HEK293 (cell line): Measurements from ENCODE around the gene SFN.

Experiments used
- GLIS2 ChIP-seq: fragments of 450-650 bp; formaldehyde crosslinking; IDR thresholded peaks from 2 replicates; pipeline ENCODE4 v1.5.1; 2016; ENCODE audit warnings: missing biosample characterization, missing genetic modification characterization
- OSR2 ChIP-seq: fragments of 450-650 bp; formaldehyde crosslinking; IDR thresholded peaks from 2 replicates; pipeline ENCODE4 v1.5.1; 2016; ENCODE audit warnings: missing biosample characterization, missing genetic modification characterization
- ZFP37 ChIP-seq: fragments of 450-650 bp; formaldehyde crosslinking; IDR thresholded peaks from 2 replicates; pipeline ENCODE4 v1.5.1; 2016; ENCODE audit warnings: missing biosample characterization, missing genetic modification characterization
- ZFP41 ChIP-seq: fragments of 450-650 bp; formaldehyde crosslinking; IDR thresholded peaks from 2 replicates; pipeline ENCODE4 v1.5.1; 2016; ENCODE audit warnings: missing biosample characterization, missing genetic modification characterization, borderline replicate concordance
- ZFP69B ChIP-seq: fragments of 450-650 bp; formaldehyde crosslinking; IDR thresholded peaks from 2 replicates; pipeline ENCODE4 v1.5.1; 2016; ENCODE audit warnings: missing biosample characterization, missing genetic modification characterization
- ZNF10 ChIP-seq: fragments of 450-650 bp; formaldehyde crosslinking; IDR thresholded peaks from 2 replicates; pipeline ENCODE4 v1.5.1; 2017; ENCODE audit warnings: missing biosample characterization, missing genetic modification characterization
- ZNF169 ChIP-seq: fragments of 450-650 bp; formaldehyde crosslinking; IDR thresholded peaks from 2 replicates; pipeline ENCODE4 v1.5.1; 2016; ENCODE audit warnings: missing biosample characterization, missing genetic modification characterization
- ZNF239 ChIP-seq: fragments of 450-650 bp; formaldehyde crosslinking; IDR thresholded peaks from 2 replicates; pipeline ENCODE4 v1.5.1; 2016; ENCODE audit warnings: missing biosample characterization, missing genetic modification characterization
- ZNF585B ChIP-seq: fragments of 450-650 bp; formaldehyde crosslinking; IDR thresholded peaks from 2 replicates; pipeline ENCODE4 v1.5.1; 2016; ENCODE audit warnings: missing biosample characterization, missing genetic modification characterization
- ZNF610 ChIP-seq: fragments of 450-650 bp; formaldehyde crosslinking; IDR thresholded peaks from 2 replicates; pipeline ENCODE4 v1.5.1; 2016; ENCODE audit warnings: missing biosample characterization, missing genetic modification characterization, borderline replicate concordance
- ZNF621 ChIP-seq: fragments of 450-650 bp; formaldehyde crosslinking; IDR thresholded peaks from 2 replicates; pipeline ENCODE4 v1.5.1; 2017; ENCODE audit warnings: missing biosample characterization, missing genetic modification characterization
- ZNF626 ChIP-seq: fragments of 450-650 bp; sonication (Bioruptor Pico); formaldehyde crosslinking; IDR thresholded peaks from 2 replicates; pipeline ENCODE4 v1.5.1; 2018; ENCODE audit warnings: missing biosample characterization, missing genetic modification characterization, inconsistent platforms
- TF ChIP-seq, protein P1 (sequence below): fragments of 450-650 bp; formaldehyde crosslinking; conservative IDR thresholded peaks from 2 replicates; pipeline ENCODE4 v1.5.1; 2016; ENCODE audit warnings: low read depth, missing biosample characterization, missing genetic modification characterization
- TF ChIP-seq, protein P2 (sequence below): fragments of 450-650 bp; formaldehyde crosslinking; IDR thresholded peaks from 2 replicates; pipeline ENCODE4 v1.5.1; 2016; ENCODE audit warnings: missing biosample characterization, missing genetic modification characterization
- TF ChIP-seq, protein P3 (sequence below): fragments of 450-650 bp; formaldehyde crosslinking; IDR thresholded peaks from 2 replicates; pipeline ENCODE4 v1.5.1; 2016; ENCODE audit warnings: missing biosample characterization, missing genetic modification characterization
- TF ChIP-seq, protein P4 (sequence below): fragments of 450-650 bp; formaldehyde crosslinking; IDR thresholded peaks from 2 replicates; pipeline ENCODE4; 2016; ENCODE audit warnings: missing biosample characterization, missing genetic modification characterization
- TF ChIP-seq, protein P5 (sequence below): fragments of 450-650 bp; formaldehyde crosslinking; IDR thresholded peaks from 2 replicates; pipeline ENCODE4 v1.5.1; 2017; ENCODE audit warnings: missing biosample characterization, missing genetic modification characterization
- TF ChIP-seq, protein P6 (sequence below): fragments of 450-650 bp; formaldehyde crosslinking; IDR thresholded peaks from 2 replicates; pipeline ENCODE4 v1.5.1; 2016; ENCODE audit warnings: missing biosample characterization, missing genetic modification characterization
- TF ChIP-seq, protein P7 (sequence below): fragments of 450-650 bp; formaldehyde crosslinking; IDR thresholded peaks from 2 replicates; pipeline ENCODE4 v1.5.1; 2016; ENCODE audit warnings: missing biosample characterization, missing genetic modification characterization
- TF ChIP-seq, protein P8 (sequence below): fragments of 450-650 bp; formaldehyde crosslinking; IDR thresholded peaks from 2 replicates; pipeline ENCODE4 v1.5.1; 2017; ENCODE audit warnings: missing biosample characterization, missing genetic modification characterization

Gene SFN

DNA sequence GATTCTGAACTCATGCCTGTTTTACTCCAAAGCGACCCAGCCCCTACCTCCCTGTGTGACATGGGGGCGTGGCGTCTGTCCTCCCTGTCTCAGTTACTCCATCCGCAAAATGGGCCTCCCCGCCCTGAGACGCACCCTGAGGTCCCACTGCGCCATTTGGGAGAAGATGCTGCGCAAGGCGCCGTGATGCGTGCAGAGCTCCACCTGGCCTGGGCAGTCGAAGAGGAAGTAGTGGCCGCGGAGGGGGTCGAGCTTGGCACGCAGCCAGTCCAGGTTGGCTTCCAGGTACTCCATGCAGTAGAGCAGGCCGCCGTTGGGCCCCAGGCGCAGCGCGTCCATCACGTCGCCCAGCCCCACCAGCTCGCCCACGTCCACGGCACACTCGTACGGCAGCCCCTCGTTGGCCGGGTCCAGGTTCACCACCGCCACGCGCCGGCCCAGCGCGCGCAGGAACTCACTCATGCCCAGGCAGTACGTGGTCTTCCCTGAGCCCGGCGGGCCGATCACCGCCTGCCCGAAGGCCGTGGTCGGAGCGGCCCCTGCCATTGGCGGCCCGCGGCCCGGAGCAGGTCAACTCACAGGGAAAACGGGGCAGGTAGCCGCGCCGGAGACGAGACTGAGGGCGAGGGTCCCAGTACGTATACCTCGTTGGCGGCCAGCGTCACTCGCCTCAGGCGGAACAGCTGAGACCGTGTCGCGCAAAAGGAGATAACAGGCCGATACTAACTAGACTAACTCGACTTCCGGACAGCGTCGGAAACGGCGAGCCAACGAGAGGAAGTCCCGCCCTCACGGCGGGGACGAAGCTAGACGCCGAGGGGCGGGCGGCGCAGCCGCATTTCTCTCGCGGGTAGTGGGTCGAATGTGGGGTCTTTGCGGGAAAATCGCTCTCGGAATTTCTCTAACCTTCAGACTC is 26.9 kb downstream of the SFN start, which contains the start of gene GPN2 (continued):
- TF ChIP-seq ZFP41: no peak
- TF ChIP-seq OSR2 (tag by site-specific recombination): no peak
- TF ChIP-seq, protein P1, sequence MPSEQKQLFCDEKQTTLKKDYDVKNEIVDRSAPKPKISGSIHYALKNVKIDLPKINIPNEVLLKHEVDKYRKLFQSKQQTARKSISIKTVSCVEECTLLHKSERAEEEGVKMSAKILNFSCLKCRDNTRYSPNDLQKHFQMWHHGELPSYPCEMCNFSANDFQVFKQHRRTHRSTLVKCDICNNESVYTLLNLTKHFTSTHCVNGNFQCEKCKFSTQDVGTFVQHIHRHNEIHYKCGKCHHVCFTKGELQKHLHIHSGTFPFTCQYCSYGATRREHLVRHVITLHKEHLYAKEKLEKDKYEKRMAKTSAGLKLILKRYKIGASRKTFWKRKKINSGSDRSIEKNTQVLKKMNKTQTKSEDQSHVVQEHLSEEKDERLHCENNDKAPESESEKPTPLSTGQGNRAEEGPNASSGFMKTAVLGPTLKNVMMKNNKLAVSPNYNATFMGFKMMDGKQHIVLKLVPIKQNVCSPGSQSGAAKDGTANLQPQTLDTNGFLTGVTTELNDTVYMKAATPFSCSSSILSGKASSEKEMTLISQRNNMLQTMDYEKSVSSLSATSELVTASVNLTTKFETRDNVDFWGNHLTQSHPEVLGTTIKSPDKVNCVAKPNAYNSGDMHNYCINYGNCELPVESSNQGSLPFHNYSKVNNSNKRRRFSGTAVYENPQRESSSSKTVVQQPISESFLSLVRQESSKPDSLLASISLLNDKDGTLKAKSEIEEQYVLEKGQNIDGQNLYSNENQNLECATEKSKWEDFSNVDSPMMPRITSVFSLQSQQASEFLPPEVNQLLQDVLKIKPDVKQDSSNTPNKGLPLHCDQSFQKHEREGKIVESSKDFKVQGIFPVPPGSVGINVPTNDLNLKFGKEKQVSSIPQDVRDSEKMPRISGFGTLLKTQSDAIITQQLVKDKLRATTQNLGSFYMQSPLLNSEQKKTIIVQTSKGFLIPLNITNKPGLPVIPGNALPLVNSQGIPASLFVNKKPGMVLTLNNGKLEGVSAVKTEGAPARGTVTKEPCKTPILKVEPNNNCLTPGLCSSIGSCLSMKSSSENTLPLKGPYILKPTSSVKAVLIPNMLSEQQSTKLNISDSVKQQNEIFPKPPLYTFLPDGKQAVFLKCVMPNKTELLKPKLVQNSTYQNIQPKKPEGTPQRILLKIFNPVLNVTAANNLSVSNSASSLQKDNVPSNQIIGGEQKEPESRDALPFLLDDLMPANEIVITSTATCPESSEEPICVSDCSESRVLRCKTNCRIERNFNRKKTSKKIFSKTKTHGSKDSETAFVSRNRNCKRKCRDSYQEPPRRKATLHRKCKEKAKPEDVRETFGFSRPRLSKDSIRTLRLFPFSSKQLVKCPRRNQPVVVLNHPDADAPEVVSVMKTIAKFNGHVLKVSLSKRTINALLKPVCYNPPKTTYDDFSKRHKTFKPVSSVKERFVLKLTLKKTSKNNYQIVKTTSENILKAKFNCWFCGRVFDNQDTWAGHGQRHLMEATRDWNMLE (tag by site-specific recombination): peak; percentile 81
- no peak for TF ChIP-seq ZFP69B (tag by site-specific recombination)
- no peak for TF ChIP-seq ZNF626 (tag by site-specific recombination)
- TF ChIP-seq ZNF169 (tag by site-specific recombination): no peak
- TF ChIP-seq, protein P2, sequence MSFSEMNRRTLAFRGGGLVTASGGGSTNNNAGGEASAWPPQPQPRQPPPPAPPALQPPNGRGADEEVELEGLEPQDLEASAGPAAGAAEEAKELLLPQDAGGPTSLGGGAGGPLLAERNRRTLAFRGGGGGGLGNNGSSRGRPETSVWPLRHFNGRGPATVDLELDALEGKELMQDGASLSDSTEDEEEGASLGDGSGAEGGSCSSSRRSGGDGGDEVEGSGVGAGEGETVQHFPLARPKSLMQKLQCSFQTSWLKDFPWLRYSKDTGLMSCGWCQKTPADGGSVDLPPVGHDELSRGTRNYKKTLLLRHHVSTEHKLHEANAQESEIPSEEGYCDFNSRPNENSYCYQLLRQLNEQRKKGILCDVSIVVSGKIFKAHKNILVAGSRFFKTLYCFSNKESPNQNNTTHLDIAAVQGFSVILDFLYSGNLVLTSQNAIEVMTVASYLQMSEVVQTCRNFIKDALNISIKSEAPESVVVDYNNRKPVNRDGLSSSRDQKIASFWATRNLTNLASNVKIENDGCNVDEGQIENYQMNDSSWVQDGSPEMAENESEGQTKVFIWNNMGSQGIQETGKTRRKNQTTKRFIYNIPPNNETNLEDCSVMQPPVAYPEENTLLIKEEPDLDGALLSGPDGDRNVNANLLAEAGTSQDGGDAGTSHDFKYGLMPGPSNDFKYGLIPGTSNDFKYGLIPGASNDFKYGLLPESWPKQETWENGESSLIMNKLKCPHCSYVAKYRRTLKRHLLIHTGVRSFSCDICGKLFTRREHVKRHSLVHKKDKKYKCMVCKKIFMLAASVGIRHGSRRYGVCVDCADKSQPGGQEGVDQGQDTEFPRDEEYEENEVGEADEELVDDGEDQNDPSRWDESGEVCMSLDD (tag by site-specific recombination): no peak
- TF ChIP-seq, protein P3, sequence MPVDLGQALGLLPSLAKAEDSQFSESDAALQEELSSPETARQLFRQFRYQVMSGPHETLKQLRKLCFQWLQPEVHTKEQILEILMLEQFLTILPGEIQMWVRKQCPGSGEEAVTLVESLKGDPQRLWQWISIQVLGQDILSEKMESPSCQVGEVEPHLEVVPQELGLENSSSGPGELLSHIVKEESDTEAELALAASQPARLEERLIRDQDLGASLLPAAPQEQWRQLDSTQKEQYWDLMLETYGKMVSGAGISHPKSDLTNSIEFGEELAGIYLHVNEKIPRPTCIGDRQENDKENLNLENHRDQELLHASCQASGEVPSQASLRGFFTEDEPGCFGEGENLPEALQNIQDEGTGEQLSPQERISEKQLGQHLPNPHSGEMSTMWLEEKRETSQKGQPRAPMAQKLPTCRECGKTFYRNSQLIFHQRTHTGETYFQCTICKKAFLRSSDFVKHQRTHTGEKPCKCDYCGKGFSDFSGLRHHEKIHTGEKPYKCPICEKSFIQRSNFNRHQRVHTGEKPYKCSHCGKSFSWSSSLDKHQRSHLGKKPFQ: no peak
- TF ChIP-seq ZNF239 (tag by site-specific recombination): no peak
- no peak for TF ChIP-seq ZNF585B (tag by site-specific recombination)
- TF ChIP-seq ZNF10: no peak
- TF ChIP-seq, protein P4, sequence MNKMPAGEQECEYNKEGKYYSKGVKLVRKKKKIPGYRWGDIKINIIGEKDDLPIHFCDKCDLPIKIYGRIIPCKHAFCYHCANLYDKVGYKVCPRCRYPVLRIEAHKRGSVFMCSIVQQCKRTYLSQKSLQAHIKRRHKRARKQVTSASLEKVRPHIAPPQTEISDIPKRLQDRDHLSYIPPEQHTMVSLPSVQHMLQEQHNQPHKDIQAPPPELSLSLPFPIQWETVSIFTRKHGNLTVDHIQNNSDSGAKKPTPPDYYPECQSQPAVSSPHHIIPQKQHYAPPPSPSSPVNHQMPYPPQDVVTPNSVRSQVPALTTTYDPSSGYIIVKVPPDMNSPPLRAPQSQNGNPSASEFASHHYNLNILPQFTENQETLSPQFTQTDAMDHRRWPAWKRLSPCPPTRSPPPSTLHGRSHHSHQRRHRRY (tag by site-specific recombination): no peak
- TF ChIP-seq GLIS2 (tag by site-specific recombination): peak; percentile 28; the same call in 1 of the 2 replicates
- TF ChIP-seq, protein P5, sequence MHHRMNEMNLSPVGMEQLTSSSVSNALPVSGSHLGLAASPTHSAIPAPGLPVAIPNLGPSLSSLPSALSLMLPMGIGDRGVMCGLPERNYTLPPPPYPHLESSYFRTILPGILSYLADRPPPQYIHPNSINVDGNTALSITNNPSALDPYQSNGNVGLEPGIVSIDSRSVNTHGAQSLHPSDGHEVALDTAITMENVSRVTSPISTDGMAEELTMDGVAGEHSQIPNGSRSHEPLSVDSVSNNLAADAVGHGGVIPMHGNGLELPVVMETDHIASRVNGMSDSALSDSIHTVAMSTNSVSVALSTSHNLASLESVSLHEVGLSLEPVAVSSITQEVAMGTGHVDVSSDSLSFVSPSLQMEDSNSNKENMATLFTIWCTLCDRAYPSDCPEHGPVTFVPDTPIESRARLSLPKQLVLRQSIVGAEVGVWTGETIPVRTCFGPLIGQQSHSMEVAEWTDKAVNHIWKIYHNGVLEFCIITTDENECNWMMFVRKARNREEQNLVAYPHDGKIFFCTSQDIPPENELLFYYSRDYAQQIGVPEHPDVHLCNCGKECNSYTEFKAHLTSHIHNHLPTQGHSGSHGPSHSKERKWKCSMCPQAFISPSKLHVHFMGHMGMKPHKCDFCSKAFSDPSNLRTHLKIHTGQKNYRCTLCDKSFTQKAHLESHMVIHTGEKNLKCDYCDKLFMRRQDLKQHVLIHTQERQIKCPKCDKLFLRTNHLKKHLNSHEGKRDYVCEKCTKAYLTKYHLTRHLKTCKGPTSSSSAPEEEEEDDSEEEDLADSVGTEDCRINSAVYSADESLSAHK (tag by site-specific recombination): no peak
- TF ChIP-seq, protein P6, sequence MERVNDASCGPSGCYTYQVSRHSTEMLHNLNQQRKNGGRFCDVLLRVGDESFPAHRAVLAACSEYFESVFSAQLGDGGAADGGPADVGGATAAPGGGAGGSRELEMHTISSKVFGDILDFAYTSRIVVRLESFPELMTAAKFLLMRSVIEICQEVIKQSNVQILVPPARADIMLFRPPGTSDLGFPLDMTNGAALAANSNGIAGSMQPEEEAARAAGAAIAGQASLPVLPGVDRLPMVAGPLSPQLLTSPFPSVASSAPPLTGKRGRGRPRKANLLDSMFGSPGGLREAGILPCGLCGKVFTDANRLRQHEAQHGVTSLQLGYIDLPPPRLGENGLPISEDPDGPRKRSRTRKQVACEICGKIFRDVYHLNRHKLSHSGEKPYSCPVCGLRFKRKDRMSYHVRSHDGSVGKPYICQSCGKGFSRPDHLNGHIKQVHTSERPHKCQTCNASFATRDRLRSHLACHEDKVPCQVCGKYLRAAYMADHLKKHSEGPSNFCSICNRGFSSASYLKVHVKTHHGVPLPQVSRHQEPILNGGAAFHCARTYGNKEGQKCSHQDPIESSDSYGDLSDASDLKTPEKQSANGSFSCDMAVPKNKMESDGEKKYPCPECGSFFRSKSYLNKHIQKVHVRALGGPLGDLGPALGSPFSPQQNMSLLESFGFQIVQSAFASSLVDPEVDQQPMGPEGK (tag by site-specific recombination): no peak
- no peak for TF ChIP-seq ZNF621 (tag by site-specific recombination)
- TF ChIP-seq, protein P7, sequence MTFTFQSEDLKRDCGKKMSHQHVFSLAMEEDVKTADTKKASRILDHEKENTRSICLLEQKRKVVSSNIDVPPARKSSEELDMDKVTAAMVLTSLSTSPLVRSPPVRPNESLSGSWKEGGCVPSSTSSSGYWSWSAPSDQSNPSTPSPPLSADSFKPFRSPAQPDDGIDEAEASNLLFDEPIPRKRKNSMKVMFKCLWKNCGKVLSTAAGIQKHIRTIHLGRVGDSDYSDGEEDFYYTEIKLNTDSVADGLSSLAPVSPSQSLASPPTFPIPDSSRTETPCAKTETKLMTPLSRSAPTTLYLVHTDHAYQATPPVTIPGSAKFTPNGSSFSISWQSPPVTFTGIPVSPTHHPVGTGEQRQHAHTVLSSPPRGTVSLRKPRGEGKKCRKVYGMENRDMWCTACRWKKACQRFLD (tag by site-specific recombination): no peak
- 0 out of 2 replicates have a peak, but pooled peaks have one; percentile 32 for TF ChIP-seq ZNF610
- TF ChIP-seq, protein P8, sequence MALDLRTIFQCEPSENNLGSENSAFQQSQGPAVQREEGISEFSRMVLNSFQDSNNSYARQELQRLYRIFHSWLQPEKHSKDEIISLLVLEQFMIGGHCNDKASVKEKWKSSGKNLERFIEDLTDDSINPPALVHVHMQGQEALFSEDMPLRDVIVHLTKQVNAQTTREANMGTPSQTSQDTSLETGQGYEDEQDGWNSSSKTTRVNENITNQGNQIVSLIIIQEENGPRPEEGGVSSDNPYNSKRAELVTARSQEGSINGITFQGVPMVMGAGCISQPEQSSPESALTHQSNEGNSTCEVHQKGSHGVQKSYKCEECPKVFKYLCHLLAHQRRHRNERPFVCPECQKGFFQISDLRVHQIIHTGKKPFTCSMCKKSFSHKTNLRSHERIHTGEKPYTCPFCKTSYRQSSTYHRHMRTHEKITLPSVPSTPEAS (tag by site-specific recombination): no peak
- TF ChIP-seq ZFP37 (tag by site-specific recombination): peak; percentile 91; the same call in 1 of the 2 replicates
